DND-41 (cell line): ENCODE data around the gene ASPSCR1.

Experiments
- CTCF ChIP-seq: IDR thresholded peaks from 2 replicates; pipeline ENCODE4 v1.5.1; 2012; ENCODE audit warnings: borderline replicate concordance, low read length, moderate library complexity, mild to moderate bottlenecking; ENCODE audit not compliant: poor library complexity, severe bottlenecking; ENCODE audit errors: extremely low read depth
- EZH2 ChIP-seq: IDR thresholded peaks from 3 replicates; pipeline ENCODE4 v1.6.1; 2012; ENCODE audit warnings: borderline replicate concordance, low read depth, mild to moderate bottlenecking, moderate library complexity, low read length, inconsistent platforms; ENCODE audit not compliant: severe bottlenecking

GRCh38 chr17:81930142-81931125 lies 47.0 kb upstream of the ASPSCR1 start:
- no peak for TF ChIP-seq CTCF
- TF ChIP-seq EZH2, result no peak
